ENCODE data around the gene SERTAD1. TPM values are rescaled to one million over a fixed set of nuclear protein-coding genes. Genes with fewer than 3 reads are reported as not detected.
"Not testable (repeated sequence)": the region's sequence is repeated elsewhere in the genome, so short reads cannot be mapped to it uniquely, and the experiment has no call there.

Gene SERTAD1, protein sequence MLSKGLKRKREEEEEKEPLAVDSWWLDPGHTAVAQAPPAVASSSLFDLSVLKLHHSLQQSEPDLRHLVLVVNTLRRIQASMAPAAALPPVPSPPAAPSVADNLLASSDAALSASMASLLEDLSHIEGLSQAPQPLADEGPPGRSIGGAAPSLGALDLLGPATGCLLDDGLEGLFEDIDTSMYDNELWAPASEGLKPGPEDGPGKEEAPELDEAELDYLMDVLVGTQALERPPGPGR
- total RNA-seq: 1 to 10 TPM; 7.3 to 7.9 TPM

DNA sequence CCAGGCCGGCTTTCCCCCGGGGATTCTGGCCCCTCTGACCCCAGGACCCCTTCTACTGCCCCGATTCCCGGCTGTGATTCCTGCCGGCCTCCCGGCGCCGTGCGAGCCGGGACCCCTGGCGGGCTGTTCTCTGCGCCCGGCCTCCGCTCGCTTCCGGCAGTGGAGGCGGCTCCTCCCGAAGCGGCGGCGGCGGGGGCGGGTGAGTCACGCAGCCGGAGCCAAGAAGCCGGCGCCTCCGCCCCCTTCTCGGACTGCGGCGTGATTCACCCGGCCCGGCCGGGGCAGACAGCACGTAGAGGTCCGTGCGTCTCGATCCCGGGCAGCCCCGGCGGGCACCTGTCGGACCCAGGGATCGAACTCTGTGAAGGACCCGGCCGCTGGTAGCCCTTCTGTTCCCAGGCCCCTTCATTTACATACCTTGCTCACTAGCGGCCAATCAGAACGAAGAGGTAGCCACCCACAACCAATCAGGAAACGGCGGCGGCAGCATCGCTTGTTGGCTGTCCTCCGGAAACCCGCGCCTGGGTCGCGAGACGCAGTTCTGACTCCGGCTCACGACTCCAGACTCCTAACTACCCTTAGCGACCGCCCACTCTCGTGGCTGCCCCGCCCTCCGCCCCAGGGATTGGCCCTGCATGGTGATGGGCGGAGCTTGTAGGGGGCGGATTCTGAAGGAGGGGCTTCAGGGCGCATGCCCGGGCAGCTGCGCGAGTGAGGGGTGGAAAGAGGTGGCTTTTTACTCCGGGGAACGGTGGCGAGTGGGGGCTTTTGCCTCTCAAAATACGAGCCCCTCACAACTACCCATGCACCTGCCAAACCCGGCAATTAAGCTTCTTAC, at the start of gene SERTAD1:
SERTAD1 (minus strand) TSS at position 543 of the 838 bp plus-strand sequence. CDS start 2,446 bp downstream, outside the sequence.
- Mint-ChIP-seq H3K9me3 (no peaks in the 10 kb centered on the region), H3K4me1 (peaks cover 20% of the 10 kb centered on the region), H3K36me3 (peaks cover 1% of the 10 kb centered on the region), H3K27ac (peak within 1 kb of the TSS; percentile 92), H3K4me3 (peak within 1 kb of the TSS; percentile 88), H3K27me3 (no peaks in the 10 kb centered on the region)
- peak; percentile 91 for ATAC-seq (ENCODE audit: low read depth)
- POLR2A ChIA-PET: interaction anchor here (0.5 to 2.1 kb wide), 14 partner anchors 9 to 184 kb away, joined by 3 to 22 read pairs (median 4); partner anchors contain the start of genes AKT2, C19orf47, PLD3 and SERTAD3
- DNase-seq: peak; percentile 100

DNA sequence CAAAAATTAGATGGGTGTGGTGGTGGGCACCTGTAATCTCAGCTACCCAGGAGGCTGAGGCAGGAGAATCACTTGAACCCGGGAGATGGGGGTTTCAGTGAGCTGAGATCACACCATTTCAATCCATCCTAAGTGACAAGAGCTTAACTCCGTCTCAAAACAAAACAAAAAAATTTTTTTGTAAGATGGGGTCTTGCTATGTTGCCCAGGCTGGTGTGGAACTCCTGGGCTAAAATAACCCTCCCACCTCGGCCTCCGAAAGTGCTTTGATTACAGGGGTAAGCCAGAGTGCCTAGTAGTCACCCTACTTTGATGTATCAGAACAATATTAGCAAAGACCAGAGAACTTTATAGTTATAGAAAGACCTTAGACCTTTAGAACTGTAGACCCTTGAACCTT, 48.9 kb upstream of the SERTAD1 start:
- Mint-ChIP-seq H3K4me3 (no peak overlapping the region), H3K4me1 (no peaks in the 10 kb centered on the region), H3K36me3 (no peaks in the 10 kb centered on the region), H3K27me3 (no peaks in the 10 kb centered on the region), H3K27ac (no peak overlapping the region), H3K9me3 (no peaks in the 10 kb centered on the region)
- ATAC-seq (ENCODE audit: low read depth): no peak
- no peak for DNase-seq
- POLR2A ChIA-PET: no interaction called here

DNA sequence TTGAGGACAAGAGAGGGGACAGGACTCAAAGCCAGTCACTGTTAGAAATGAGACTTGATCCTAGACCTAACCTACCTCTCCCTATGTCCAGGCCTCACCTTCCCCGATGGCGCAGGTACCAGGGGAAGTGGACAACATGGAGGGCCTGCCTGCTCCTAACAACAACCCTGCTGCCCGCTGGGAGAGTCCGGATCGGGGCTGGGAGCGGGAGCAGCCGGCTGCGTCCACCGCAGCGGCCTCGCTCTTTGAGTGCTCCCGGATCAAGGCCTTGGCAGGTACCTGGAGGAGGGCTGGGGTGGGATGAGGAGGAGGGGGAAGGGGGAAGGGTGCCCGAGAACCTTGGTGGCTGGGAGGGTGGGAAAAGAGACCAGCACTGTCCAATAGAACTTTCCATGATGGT, 46.7 kb upstream of the SERTAD1 start:
- H3K4me1 Mint-ChIP-seq: peaks cover 2% of the 10 kb centered on the region
- no peak overlapping the region for H3K4me3 Mint-ChIP-seq
- ATAC-seq (ENCODE audit: low read depth) (no peak), DNase-seq (no peak)
- peaks cover 14% of the 10 kb centered on the region for H3K27me3 Mint-ChIP-seq
- no peak overlapping the region for H3K27ac Mint-ChIP-seq
- H3K36me3 Mint-ChIP-seq: no peaks in the 10 kb centered on the region
- POLR2A ChIA-PET: no interaction called here
- H3K9me3 Mint-ChIP-seq: no peaks in the 10 kb centered on the region

GRCh38 chr19:40471111-40471510, 45.3 kb upstream of the SERTAD1 start:
- H3K9me3 Mint-ChIP-seq: no peaks in the 10 kb centered on the region
- H3K36me3 Mint-ChIP-seq: no peaks in the 10 kb centered on the region
- peaks cover 20% of the 10 kb centered on the region for H3K27me3 Mint-ChIP-seq
- POLR2A ChIA-PET: no interaction called here
- no peak for ATAC-seq (ENCODE audit: low read depth)
- DNase-seq: no peak
- peaks cover 8% of the 10 kb centered on the region for H3K4me1 Mint-ChIP-seq
- no peak overlapping the region for H3K27ac Mint-ChIP-seq
- no peak overlapping the region for H3K4me3 Mint-ChIP-seq

DNA sequence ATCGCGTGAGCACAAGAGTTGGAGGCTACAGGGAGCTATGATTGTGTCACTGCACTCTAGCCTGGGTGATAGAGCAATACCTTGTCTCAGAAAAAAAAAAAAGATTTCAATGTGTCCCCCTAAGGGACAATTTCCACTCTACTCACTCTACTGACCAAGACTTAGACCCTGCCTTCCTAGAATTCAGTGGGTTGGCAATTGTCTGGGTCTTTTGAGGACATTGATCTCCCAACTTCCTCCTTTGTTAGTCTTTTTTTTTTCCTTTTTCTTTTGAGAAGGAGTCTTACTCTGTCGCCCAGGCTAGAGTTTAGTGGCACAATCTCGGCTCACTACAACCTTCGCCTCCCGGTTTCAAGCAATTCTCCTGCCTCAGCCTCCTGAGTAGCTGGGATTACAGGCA, 43.2 kb upstream of the SERTAD1 start:
- H3K36me3 Mint-ChIP-seq: no peaks in the 10 kb centered on the region
- ATAC-seq (ENCODE audit: low read depth): no peak
- H3K4me1 Mint-ChIP-seq: peaks cover 22% of the 10 kb centered on the region
- H3K9me3 Mint-ChIP-seq: no peaks in the 10 kb centered on the region
- DNase-seq: no peak
- POLR2A ChIA-PET: no interaction called here
- peaks cover 21% of the 10 kb centered on the region for H3K27me3 Mint-ChIP-seq
- no peak overlapping the region for H3K27ac Mint-ChIP-seq
- no peak overlapping the region for H3K4me3 Mint-ChIP-seq

DNA sequence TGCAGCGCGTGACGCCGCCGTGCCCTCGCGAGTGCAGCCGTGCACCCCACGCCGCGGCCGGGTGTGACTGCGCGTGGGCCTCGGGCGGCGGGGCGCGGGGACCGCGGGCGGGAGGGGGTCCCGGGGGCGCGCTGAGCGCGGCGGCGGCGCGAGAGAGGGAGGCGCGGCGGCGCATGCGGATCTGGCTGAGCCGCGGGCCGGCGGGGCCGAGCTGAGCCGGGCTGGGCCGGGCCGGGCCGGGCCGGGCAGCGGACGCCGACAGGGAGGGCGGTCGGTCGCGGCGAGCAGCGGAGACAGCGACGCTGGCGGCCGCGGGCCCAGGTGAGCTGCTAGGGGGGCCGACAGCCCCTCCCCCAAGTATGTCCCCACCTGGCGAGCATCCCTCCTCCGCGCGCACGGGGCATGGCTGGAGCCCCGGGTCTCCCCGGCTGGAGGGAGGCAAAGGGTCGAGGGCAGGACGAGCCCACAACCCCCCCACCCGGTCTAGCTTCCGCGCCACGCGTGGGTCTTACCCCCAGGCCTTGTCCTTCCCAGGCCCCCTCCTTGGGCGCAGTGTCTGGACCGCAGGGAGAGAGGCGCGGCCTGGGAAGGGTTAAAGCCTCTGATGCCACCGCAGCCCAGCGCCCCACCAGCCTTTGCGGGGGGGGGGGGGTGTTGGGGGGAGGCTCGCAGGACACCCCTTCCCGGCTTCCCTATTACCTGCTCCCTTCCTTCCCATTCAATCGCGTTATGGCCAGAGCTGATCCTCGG, 41.4 kb upstream of the SERTAD1 start, which contains the start of gene SPTBN4:
SPTBN4 (plus strand) TSS at position 17 of the 750 bp plus-strand sequence. CDS start 5,621 bp downstream, outside the sequence.
- Mint-ChIP-seq H3K4me1 (peaks cover 22% of the 10 kb centered on the region), H3K27me3 (peaks cover 21% of the 10 kb centered on the region), H3K4me3 (peak within 1 kb of the TSS; percentile 73), H3K9me3 (no peaks in the 10 kb centered on the region), H3K27ac (peak within 1 kb of the TSS; percentile 28), H3K36me3 (no peaks in the 10 kb centered on the region)
- POLR2A ChIA-PET: no interaction called here
- ATAC-seq (ENCODE audit: low read depth): no peak
- DNase-seq: peak; percentile 45

DNA sequence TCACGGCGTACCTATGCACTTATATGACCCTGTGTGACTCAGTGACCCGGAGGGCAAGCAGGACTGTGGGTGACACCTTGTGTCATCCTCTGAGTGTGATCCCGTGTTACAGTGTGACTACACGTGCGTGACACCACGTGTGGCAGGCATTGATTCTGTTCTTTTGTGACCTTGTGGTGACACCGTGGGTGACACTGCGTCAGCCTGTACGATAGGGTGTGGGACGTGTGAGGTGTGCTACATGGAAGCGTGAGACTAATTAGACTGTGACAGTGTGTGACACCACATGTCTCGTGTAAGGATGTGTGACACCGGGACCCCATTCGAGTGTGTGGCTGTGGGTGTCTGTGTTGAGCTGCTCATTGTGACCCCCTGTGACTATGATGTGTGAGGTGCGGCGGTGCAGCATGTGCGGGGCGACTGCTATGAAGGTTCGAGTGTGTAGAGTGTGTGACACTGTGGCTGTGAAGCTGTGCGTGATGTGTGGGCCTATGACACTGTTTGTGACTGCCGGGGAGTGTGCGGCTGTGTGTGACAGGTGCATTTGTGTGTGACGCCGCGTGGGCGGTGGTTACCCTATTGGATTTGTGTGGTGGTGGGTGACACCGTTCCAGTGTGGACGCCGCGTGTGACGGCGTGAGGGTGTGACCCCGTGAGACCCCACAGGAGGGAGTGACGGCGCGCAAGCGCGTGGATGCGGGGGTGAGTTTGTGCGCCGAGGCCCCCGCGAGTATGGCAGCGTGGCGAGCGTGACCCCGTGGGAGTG, 40.6 kb upstream of the SERTAD1 start:
- peaks cover 24% of the 10 kb centered on the region for H3K4me1 Mint-ChIP-seq
- peak overlapping the region; percentile 73 for H3K4me3 Mint-ChIP-seq
- no peaks in the 10 kb centered on the region for H3K9me3 Mint-ChIP-seq
- peaks cover 21% of the 10 kb centered on the region for H3K27me3 Mint-ChIP-seq
- ATAC-seq (ENCODE audit: low read depth) (no peak), DNase-seq (no peak)
- H3K27ac Mint-ChIP-seq: peak overlapping the region; percentile 28
- no peaks in the 10 kb centered on the region for H3K36me3 Mint-ChIP-seq
- POLR2A ChIA-PET: interaction anchor here (0.9 to 1.9 kb wide), 8 partner anchors 23 to 192 kb away, joined by 3 to 12 read pairs (median 4); partner anchors contain the start of genes C19orf47 and PLD3

DNA sequence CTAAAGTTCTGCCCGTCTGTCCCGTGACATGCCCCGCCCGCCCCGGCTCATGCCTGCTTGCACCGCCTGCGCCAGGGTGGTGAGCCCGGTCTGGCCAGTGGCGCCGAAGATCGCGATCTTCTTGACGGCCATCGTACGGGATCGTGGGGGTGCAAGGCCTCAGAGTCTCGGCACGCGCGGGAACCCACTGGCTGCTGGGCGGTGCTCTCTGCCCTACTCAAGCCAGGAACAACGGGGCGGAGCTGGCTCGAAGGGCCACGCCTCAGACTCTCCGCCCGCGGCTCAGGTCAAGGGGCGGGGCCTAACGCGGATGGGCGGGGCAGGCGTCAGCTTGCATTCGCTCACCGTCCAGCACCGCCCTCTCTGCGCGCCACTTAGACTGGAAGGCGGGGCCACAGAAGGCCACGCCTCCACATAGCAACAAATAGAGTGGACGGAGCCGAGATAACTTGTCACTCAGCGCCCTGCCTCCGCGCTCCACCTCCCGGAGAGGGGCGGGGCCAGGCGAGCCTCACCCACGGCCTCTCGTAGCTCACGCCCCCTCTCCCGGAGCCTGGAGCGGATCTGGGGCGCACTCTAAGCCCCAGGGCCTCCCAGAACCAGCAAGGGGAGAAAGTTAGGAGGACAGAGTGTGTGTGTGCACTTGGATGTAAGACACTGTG, 39.9 kb upstream of the SERTAD1 start, which contains the start of gene BLVRB:
BLVRB (minus strand) TSS at position 189 of the 662 bp plus-strand sequence; CDS start at position 132, 57 bp downstream.
- POLR2A ChIA-PET: interaction anchor here (0.9 to 1.9 kb wide), 8 partner anchors 22 to 191 kb away, joined by 3 to 12 read pairs (median 4); partner anchors contain the start of genes C19orf47 and PLD3
- H3K27me3 Mint-ChIP-seq: peaks cover 21% of the 10 kb centered on the region
- peak; percentile 85 for ATAC-seq (ENCODE audit: low read depth)
- no peaks in the 10 kb centered on the region for H3K36me3 Mint-ChIP-seq
- H3K4me1 Mint-ChIP-seq: peaks cover 24% of the 10 kb centered on the region
- DNase-seq: peak; percentile 100
- peak within 1 kb of the TSS; percentile 73 for H3K4me3 Mint-ChIP-seq
- no peaks in the 10 kb centered on the region for H3K9me3 Mint-ChIP-seq
- H3K27ac Mint-ChIP-seq: peak within 1 kb of the TSS; percentile 79

- Mint-ChIP-seq H3K27ac (peak overlapping the region; percentile 79), H3K36me3 (no peaks in the 10 kb centered on the region), H3K9me3 (no peaks in the 10 kb centered on the region), H3K27me3 (peaks cover 21% of the 10 kb centered on the region), H3K4me1 (peaks cover 24% of the 10 kb centered on the region), H3K4me3 (peak overlapping the region; percentile 73)
- POLR2A ChIA-PET: interaction anchor here (1.0 to 1.9 kb wide), 6 partner anchors 22 to 191 kb away, joined by 3 to 12 read pairs (median 4); no protein-coding TSS in a partner anchor
- DNase-seq (no peak), ATAC-seq (ENCODE audit: low read depth) (peak; percentile 0)
Measured at GRCh38 chr19:40465025-40465556, 39.3 kb upstream of the SERTAD1 start.

DNA sequence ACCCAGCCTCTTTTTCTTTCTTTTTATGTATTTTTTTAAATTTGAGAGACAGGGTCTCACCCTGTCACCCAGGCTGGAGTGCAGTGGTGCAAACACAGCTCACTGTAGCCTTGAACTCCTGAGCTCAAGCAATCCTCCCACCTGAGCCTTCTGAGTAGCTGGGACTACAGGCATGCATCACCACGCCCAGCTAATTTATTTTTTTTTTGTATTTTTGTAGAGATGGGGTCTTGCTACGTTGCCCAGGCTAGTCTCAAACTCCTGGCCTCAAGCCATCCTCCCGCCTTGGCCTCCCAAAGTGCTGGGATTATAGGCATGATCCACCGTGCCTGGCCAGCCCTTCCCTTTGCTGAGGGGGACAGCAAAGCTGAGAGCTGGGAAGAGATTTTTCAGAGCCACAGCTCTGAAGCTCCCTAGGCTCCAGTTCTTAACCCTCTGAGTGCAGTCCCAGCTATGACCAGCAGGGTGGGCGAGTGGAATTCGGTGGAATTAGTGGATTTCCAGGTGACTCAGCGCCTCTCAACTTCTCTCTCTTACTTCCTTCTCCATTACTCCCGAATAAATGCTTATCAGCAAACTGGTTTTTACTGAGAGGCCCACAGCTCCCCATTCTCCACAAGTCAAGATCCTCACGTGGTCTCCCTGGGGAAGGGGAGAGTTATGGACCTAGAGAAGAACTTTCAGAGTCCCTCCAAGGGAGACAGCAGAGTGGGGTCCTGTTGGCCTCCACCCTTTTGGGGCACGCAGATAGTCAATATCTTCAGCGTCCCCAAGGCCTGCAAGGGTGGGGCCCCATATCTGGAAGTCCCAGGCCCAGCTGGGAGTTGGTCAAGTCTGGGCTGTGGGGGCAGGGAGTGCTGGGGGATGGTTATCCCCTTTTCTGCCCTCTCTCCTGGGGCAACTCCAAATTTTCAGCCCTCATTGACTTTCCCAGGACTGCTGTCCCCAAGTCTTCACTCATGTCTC, 38.5 kb upstream of the SERTAD1 start:
- peak overlapping the region; percentile 73 for H3K4me3 Mint-ChIP-seq
- H3K36me3 Mint-ChIP-seq: no peaks in the 10 kb centered on the region
- peaks cover 21% of the 10 kb centered on the region for H3K27me3 Mint-ChIP-seq
- H3K9me3 Mint-ChIP-seq: no peaks in the 10 kb centered on the region
- H3K4me1 Mint-ChIP-seq: peaks cover 24% of the 10 kb centered on the region
- peak overlapping the region; percentile 79 for H3K27ac Mint-ChIP-seq
- POLR2A ChIA-PET: interaction anchor here (0.6 to 1.9 kb wide), 5 partner anchors 21 to 1019 kb away, joined by 3 to 12 read pairs (median 4); partner anchors contain the start of gene SUPT5H
- peak; percentile 73 for DNase-seq
- no peak for ATAC-seq (ENCODE audit: low read depth)

DNA sequence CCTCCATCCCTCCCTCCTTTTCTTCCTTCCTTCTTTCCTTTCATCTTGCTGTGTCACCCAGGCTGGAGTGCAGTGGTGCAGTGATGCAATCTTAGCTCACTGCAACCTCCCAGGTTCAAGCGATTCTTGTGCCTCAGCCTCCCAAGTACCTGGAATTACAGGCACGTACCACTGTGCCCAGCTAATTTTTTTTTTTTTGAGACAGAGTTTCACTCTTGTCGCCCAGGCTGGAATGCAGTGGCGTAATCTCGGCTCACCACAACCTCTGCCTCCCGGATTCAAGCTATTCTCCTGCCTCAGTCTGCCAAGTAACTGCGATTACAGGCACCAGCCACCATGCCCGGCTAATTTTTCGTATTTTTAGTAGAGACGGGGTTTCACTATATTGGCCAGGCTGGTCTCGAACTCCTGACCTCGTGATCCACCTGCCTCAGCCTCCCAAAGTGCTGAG, 37.8 kb upstream of the SERTAD1 start:
- H3K27ac Mint-ChIP-seq: not testable (repeated sequence)
- POLR2A ChIA-PET: interaction anchor here (0.7 to 1.0 kb wide), 3 partner anchors 20 to 146 kb away, joined by 3 to 4 read pairs (median 3); no protein-coding TSS in a partner anchor

More for the DNA sequence above, 37.8 kb upstream of the SERTAD1 start:
- H3K4me3 Mint-ChIP-seq; H3K9me3 Mint-ChIP-seq; DNase-seq; H3K36me3 Mint-ChIP-seq; ATAC-seq (ENCODE audit: low read depth): not testable (repeated sequence)
- Mint-ChIP-seq H3K27me3 (peaks cover 18% of the 10 kb centered on the region), H3K4me1 (peaks cover 23% of the 10 kb centered on the region)

Measured in activated naive CD8-positive, alpha-beta T cell treated with anti-CD3 and anti-CD28 coated beads, Interleukin-2, amount 10 ng/mL, durations not matched to agents 7 days and 5 days (primary cell).